Measurements from ENCODE around the gene MAP1LC3B. TPM values are rescaled to one million over a fixed set of nuclear protein-coding genes. Genes with fewer than 3 reads are reported as not detected.

The MAP1LC3B gene
- total RNA-seq, 2 experiments from 2014 or later = 55.3 to 58.1 TPM

DNA sequence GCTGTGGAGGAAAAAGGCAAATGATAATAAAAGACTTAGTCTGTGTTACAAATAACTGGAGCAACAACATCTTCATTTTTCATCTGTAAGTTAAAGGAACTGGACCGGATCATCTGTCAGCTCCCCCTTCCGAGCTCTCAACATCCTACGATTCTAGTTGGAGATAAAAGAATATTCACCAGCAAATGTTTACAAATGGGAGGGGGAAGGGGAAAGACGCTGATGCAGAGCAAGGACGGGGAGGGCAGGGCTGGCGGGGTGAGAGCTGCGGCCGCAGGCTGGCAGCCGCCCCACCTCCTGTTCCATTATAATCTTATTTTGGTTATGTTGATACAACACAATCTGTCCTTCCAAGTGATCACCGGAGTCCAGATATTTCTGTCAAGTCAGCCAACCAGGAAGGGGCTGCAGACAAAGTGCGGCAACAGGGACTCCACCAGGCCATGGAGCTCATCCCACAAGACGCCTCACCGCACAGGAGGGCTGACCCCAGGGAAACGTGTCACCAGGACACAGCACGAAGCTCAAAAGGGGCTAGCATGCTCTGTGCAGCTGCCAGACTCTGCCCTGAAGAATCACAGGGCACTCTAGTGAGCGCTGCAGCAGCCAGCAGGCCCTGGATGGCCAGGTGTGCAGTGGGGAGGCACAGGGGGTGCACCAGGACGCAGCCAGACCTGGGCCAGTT, 28.2 kb upstream of the MAP1LC3B start:
- ChIA-PET CTCF (interaction anchor here (0.9 to 1.3 kb wide), 2 partner anchors 32 to 272 kb away, joined by 3 read pairs; no protein-coding TSS in a partner anchor), POLR2A (interaction anchor here (1.5 kb wide), 1 partner anchor 47 kb away, joined by 3 read pairs; the partner anchor contains the start of gene C16orf95)
- Mint-ChIP-seq H3K27ac (peak overlapping the region; percentile 55), H3K4me3 (no peak overlapping the region), H3K9me3 (no peaks in the 10 kb centered on the region), H3K36me3 (ENCODE audit: low read depth) (peaks cover 17% of the 10 kb centered on the region), H3K4me1 (ENCODE audit: low read depth) (peaks cover 35% of the 10 kb centered on the region), H3K27me3 (no peaks in the 10 kb centered on the region)
- DNase-seq (no peak), ATAC-seq (no peak)
- intact Hi-C loops (cut with micrococcal nuclease) = no loop called here
- no peak for TF ChIP-seq CTCF (IDR thresholded peaks at IDR 0.05)

DNA sequence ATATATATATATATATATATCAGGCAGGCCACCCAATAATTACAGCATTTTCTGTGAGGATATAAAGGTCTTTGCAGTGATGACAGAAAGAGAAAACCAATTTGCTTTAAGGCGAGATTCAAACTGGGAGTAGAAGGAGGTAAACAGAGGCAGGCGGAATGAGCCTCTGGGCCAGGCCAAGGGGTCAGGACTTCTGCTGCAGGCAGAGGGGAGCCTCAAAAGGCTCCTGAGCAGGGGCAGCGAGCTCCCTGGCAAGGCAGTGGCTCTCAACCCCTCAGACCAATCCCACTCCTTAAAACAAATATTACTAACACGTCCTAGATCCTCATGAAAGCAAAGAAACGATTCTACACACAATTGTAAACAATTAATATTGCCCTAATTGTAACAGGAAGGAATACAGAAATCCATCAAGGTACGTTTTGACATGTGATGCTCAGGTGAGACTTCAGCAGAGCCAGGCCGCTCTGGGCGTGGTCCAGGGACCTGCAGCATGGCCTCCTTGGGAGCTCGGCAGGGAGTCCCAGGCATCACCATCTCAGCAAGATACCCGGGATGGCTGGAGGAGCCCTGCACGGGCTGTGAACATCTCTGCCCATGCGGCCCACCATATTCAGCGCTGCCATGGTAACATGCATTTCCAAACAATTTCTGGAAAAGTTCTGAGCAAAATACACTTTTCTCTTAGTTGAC, 27.0 kb upstream of the MAP1LC3B start:
- no peak overlapping the region for H3K27ac Mint-ChIP-seq
- no peak overlapping the region for H3K4me3 Mint-ChIP-seq
- H3K36me3 Mint-ChIP-seq (ENCODE audit: low read depth) = peaks cover 10% of the 10 kb centered on the region
- ChIA-PET CTCF (no interaction called here), POLR2A (no interaction called here)
- TF ChIP-seq CTCF (IDR thresholded peaks at IDR 0.05) = no peak
- H3K27me3 Mint-ChIP-seq = no peaks in the 10 kb centered on the region
- H3K4me1 Mint-ChIP-seq (ENCODE audit: low read depth) = peaks cover 44% of the 10 kb centered on the region
- ATAC-seq = no peak
- no peaks in the 10 kb centered on the region for H3K9me3 Mint-ChIP-seq
- intact Hi-C loops (cut with micrococcal nuclease) = no loop called here
- no peak for DNase-seq

DNA sequence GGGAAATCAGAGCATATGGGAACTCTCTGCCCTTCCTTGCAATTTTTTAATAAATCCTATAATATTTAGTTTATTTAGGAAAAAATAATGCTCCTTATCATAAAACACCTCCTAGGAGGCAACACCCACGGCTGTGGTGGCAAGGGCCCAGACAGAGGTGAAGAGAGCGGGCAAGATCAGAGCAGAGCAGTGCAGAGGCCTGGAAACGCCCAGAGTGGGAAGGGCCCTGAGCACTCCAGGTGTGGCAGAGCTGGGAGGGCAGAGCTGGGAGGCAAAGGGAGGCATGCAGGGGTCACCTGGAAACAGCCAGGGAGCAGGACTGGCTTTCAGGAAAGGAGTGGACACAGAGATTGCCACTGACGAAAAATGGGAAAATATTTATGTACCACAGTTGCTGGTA, 25.8 kb upstream of the MAP1LC3B start:
- CTCF ChIA-PET = no interaction called here
- no peak for ATAC-seq

GRCh38 chr16:87366930-87367329, 25.2 kb upstream of the MAP1LC3B start:
- no peak overlapping the region for H3K4me3 Mint-ChIP-seq
- peaks cover 7% of the 10 kb centered on the region for H3K36me3 Mint-ChIP-seq (ENCODE audit: low read depth)
- no peak for ATAC-seq
- TF ChIP-seq CTCF (IDR thresholded peaks at IDR 0.05) = no peak
- ChIA-PET CTCF (no interaction called here), POLR2A (interaction anchor here (1.2 kb wide), 1 partner anchor 16 kb away, joined by 5 read pairs; the partner anchor contains the start of gene FBXO31)
- H3K27me3 Mint-ChIP-seq = no peaks in the 10 kb centered on the region
- peaks cover 52% of the 10 kb centered on the region for H3K4me1 Mint-ChIP-seq (ENCODE audit: low read depth)
- intact Hi-C loops (cut with micrococcal nuclease) = no loop called here
- no peaks in the 10 kb centered on the region for H3K9me3 Mint-ChIP-seq
- DNase-seq = no peak
- no peak overlapping the region for H3K27ac Mint-ChIP-seq

More for the DNA sequence above, 25.8 kb upstream of the MAP1LC3B start:
- no peak for TF ChIP-seq CTCF (IDR thresholded peaks at IDR 0.05)
- H3K4me3 Mint-ChIP-seq = no peak overlapping the region
- no peaks in the 10 kb centered on the region for H3K27me3 Mint-ChIP-seq
- H3K36me3 Mint-ChIP-seq (ENCODE audit: low read depth) = peaks cover 7% of the 10 kb centered on the region
- intact Hi-C loops (cut with micrococcal nuclease) = no loop called here
- peak overlapping the region; percentile 38 for H3K27ac Mint-ChIP-seq
- H3K9me3 Mint-ChIP-seq = no peaks in the 10 kb centered on the region
- DNase-seq = no peak
- peaks cover 46% of the 10 kb centered on the region for H3K4me1 Mint-ChIP-seq (ENCODE audit: low read depth)
- POLR2A ChIA-PET = interaction anchor here (1.2 kb wide), 1 partner anchor 17 kb away, joined by 5 read pairs; the partner anchor contains the start of gene FBXO31

DNA sequence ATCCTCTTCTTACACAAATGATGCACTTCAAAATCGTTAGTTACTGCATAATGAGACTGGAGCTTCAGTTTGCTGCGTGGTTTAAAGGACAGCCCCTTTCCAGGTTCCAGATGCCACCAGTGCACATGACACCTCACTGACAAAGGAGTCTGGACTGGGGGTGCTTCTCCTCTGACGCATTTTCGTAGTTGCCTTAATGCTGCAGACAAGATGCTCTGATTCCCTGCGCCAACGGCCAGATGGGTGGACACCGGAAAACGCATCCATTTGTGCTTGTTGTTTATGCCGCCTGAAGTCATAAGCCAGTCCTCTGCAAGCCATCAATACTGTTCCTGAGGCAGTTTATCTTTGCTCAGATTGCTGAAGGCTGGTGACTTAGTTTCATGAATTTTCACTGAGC, 24.6 kb upstream of the MAP1LC3B start:
- ChIA-PET CTCF (no interaction called here), POLR2A (interaction anchor here (1.2 kb wide), 1 partner anchor 16 kb away, joined by 5 read pairs; the partner anchor contains the start of gene FBXO31)
- Mint-ChIP-seq H3K4me1 (ENCODE audit: low read depth) (peaks cover 55% of the 10 kb centered on the region), H3K36me3 (ENCODE audit: low read depth) (peaks cover 7% of the 10 kb centered on the region), H3K4me3 (no peak overlapping the region), H3K27me3 (no peaks in the 10 kb centered on the region), H3K9me3 (no peaks in the 10 kb centered on the region), H3K27ac (peak overlapping the region; percentile 8)
- ATAC-seq (no peak), DNase-seq (no peak)
- intact Hi-C loops (cut with micrococcal nuclease) = no loop called here
- TF ChIP-seq CTCF (IDR thresholded peaks at IDR 0.05) = no peak

Data from activated CD8-positive, alpha-beta T cell treated with anti-CD3 and anti-CD28 coated beads for 36 hours (primary cell).